NCI-H2196 treated with DMSO at 0.1 percent for 48 hours (cell line): ENCODE results near the gene TNNT3.

Experiments
- DNase-seq: peaks from one replicate; lab custom pipeline; 2025; ENCODE audit not compliant: unreplicated experiment; lab: John Stamatoyannopoulos, UW

Gene TNNT3

GRCh38 chr11:1949922-1950321 lies 30.4 kb downstream of the TNNT3 start:
- no peak for DNase-seq

GRCh38 chr11:1952806-1953482 lies 33.4 kb downstream of the TNNT3 start:
- no peak for DNase-seq

GRCh38 chr11:1953489-1954266 lies 34.2 kb downstream of the TNNT3 start:
- DNase-seq, result no peak

GRCh38 chr11:1958367-1958766 lies 38.9 kb downstream of the TNNT3 start:
- DNase-seq, result no peak

GRCh38 chr11:1959786-1960185 lies 40.3 kb downstream of the TNNT3 start:
- DNase-seq, result no peak

- no peak for DNase-seq
Measured at GRCh38 chr11:1963864-1964263, 44.4 kb downstream of the TNNT3 start.

GRCh38 chr11:1964348-1964747 lies 44.8 kb downstream of the TNNT3 start:
- no peak for DNase-seq

- no peak for DNase-seq
Measured at GRCh38 chr11:1964955-1965354, 45.5 kb downstream of the TNNT3 start.

GRCh38 chr11:1966531-1966930 lies 47.0 kb downstream of the TNNT3 start:
- DNase-seq, result no peak

GRCh38 chr11:1967641-1968225 lies 48.2 kb downstream of the TNNT3 start:
- DNase-seq, result no peak

- DNase-seq, result no peak
Measured at GRCh38 chr11:1968454-1969002, 49.0 kb downstream of the TNNT3 start.

- no peak for DNase-seq
Measured at GRCh38 chr11:1969035-1969434, 49.5 kb downstream of the TNNT3 start.

- DNase-seq, result no peak
Measured at GRCh38 chr11:1969776-1970175, 50.3 kb downstream of the TNNT3 start.

- no peak for DNase-seq
Measured at GRCh38 chr11:1970956-1971355, 51.5 kb downstream of the TNNT3 start.

GRCh38 chr11:1975185-1975584 lies 55.7 kb downstream of the TNNT3 start:
- no peak for DNase-seq

GRCh38 chr11:1978720-1979473 lies 59.4 kb downstream of the TNNT3 start:
- no peak for DNase-seq

- no peak for DNase-seq
Measured at GRCh38 chr11:1979607-1980006, 60.1 kb downstream of the TNNT3 start.

GRCh38 chr11:1982873-1983600 lies 63.5 kb downstream of the TNNT3 start:
- no peak for DNase-seq

- DNase-seq, result no peak
Measured at GRCh38 chr11:1983601-1983961, 64.1 kb downstream of the TNNT3 start.

GRCh38 chr11:1987024-1987423 lies 67.5 kb downstream of the TNNT3 start:
- no peak for DNase-seq

- no peak for DNase-seq
Measured at GRCh38 chr11:1988174-1988573, 68.7 kb downstream of the TNNT3 start.
